Daoy (cell line): ENCODE measurements around the gene APRT. TPM values are rescaled to one million over a fixed set of nuclear protein-coding genes. Genes with fewer than 3 reads are reported as not detected.

Experiments
- DNase-seq: peaks from one replicate; pipeline ENCODE4 v3.0.0-alpha.2; 2015; ENCODE audit warnings: low read depth
- total RNA-seq: library from RNA; depleted of rRNA; stranded (reverse); fragments of >200 nt; shearing (Covaris generic); gene quantifications from 2 replicates; pipeline ENCODE4 v1.2.3, GENCODE V29; 2014

The APRT gene
- total RNA-seq, 1 experiment from 2014 or later = 106 TPM

DNA sequence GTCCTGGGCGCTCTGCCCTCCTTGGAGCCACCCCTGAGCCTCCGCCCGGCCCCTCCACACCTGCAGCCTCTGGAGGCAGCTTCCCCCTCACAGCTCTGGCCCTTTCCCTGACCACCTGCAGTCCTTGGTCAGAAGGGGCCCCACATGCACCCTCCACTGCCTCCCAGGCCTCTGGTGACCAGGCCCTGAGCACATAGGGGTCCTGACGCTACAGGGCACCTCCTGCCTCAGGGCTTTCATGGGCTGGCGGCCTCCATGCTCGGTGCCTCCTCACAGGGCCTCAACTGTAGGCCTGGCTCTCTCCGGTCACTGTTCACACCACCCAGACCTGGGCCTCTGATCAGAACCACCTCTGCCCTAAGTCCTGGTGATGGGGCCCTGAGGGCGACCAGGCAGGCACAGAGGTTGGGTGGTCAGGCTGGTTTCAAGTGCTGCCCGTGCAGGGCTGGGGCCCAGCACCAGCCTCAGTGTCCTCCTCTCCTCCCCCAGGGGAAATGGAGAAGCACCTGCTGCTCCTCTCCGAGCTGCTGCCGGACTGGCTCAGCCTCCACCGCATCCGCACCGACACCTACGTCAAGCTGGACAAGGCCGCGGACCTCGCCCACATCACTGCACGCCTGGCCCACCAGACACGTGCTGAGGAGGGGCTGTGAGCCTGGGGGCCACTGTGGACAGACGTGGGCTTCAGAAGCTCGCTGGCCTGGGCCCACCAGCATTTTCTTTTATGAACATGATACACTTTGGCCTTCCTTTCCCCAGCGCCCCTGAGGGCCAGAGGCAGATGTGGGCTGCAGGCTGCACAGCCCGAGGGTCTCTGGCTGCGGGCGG is 3.9 kb downstream of the APRT start:
- no peak for DNase-seq

GRCh38 chr16:88807142-88807625 is 4.5 kb downstream of the APRT start:
- no peak for DNase-seq

DNA sequence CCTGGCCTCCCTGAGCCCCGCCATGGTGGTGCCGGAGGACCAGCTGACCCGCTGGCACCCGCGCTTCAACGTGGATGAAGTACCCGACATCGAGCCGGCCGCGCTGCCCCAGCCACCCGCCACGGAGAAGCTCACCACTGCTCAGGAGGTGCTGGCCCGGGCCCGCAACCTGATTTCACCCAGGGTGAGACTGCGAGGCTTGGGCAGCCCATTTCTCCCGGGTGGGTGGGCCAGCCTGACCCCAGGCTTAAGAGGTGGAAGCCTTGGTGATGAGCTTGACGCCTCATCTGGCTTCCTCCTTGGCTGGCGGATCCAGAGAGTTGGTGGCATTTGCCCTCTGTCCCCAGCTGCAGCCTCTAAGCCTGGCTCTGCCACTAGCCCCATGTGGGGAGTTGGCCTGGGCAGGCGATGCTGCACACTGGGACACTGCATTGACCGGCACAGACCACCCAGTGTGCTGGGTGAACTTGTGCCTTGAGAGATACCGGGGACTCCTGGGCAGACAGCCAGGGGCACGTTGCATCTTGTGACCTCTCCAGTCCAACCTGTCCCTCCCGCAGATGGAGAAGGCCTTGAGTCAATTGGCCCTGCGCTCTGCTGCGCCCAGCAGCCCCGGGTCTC is 5.1 kb downstream of the APRT start:
- no peak for DNase-seq

GRCh38 chr16:88805887-88806393 is 5.8 kb downstream of the APRT start:
- no peak for DNase-seq

GRCh38 chr16:88805340-88805715 is 6.4 kb downstream of the APRT start:
- DNase-seq = no peak

DNA sequence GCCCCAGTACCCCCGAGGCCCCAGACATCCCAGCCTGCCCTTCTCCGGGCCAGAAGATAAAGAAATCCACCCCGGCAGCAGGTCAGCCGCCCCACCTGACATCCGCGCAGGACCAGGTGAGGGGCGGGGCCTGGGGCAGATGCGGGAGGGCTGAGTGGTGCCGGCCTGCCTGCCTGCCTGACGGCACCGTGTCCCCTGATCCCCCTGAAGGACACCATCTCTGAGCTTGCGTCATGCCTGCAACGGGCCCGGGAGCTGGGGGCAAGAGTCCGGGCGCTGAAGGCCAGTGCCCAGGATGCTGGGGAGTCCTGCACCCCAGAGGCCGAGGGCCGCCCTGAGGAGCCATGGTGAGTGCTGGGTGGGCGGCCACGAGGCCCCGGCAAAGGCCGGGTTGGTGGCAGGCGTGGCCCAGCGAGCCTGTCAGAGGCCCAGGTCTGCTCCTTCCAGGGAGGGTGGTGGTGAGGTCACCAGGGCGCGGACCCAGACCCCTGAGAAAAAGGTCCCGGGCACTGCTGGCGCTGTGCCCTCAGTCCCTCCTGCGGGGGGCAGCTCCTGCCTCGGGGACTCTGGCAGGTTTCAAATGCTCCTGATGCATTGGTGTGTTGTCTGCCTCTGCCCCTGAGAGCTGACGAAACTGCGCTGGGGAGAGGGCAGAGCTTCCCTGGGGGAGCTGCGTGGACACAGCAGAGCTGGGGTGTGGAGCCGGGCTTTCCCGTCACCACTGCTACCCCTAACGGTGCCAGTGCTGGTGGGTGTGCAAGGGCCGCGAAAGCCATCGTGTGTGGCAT is 7.0 kb downstream of the APRT start:
- no peak for DNase-seq

GRCh38 chr16:88804173-88804551 is 7.6 kb downstream of the APRT start:
- no peak for DNase-seq

DNA sequence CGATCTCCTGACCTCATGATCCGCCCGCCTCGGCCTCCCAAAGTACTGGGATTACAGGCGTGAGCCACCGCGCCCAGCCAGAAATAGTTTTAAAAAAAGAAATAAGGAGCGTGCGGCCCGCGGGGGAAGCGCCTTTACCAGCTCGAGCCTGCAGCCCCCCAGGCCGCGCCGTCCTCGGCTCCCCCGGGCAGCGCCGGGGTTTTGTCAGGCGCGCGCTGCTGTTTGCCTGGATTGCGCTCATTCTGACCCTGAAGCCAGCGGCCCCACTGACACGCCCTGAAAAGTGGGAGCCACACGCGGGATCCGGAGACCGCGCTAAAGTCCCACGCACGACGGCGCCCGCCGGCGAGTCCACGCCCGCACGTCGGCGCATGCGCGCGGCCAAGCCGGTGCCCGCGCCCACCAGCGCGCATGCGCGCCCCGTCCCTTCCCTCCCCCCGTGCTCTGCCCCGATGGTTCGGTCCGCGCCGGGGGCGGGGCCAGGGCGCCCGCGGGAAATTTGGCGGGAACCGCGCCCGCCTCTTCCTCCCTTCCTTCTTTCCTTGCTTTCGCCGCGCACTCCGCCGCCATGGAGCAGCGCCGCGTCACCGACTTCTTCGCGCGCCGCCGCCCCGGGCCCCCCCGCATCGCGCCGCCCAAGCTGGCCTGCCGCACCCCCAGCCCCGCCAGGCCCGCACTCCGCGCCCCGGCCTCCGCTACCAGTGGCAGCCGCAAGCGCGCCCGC is 8.3 kb downstream of the APRT start, which contains the start of gene CDT1:
Gene CDT1 (plus strand): TSS at position 526 of the 724 bp plus-strand sequence. CDS start 43 bp downstream, at position 569.
- DNase-seq = peak; percentile 85

DNA sequence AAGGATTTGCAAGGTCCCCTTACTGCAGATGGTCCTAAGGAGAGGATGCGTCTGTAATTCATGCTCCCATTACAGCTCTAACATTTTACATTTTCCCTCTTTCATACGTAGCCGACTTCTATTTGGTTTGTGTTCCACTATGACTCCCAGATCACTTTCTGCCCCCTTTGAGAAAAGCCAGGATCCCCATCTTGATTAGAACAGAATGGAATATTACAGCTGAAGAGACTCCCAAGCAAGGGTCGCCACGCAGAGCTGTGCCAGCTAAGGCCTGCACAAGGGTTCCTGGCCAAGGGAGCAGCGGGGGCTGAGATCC is 11.5 kb downstream of the APRT start:
- DNase-seq = no peak

GRCh38 chr16:88799569-88800276 is 12.0 kb downstream of the APRT start:
- no peak for DNase-seq

GRCh38 chr16:88798772-88799455 is 12.8 kb downstream of the APRT start:
- DNase-seq = no peak

DNA sequence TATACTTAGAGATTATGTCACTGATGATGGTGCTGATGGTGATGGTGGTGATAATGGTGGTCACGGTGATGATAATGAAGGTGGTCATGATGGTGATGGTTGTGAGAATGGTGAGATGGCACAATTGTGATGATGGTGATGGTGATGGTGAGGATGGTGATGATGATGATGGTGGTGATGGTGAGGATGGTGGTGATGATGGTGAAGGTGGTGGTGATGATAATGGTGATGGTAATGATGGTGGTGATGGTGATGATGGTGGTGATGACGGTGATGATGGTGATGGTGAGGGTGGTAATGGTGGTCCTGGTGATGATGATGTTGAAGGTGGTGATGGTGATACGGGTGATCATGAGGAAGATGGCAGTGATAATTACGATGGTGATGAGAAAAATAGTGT is 13.7 kb downstream of the APRT start:
- no peak for DNase-seq

GRCh38 chr16:88796278-88796677 is 15.4 kb downstream of the APRT start:
- DNase-seq = no peak

DNA sequence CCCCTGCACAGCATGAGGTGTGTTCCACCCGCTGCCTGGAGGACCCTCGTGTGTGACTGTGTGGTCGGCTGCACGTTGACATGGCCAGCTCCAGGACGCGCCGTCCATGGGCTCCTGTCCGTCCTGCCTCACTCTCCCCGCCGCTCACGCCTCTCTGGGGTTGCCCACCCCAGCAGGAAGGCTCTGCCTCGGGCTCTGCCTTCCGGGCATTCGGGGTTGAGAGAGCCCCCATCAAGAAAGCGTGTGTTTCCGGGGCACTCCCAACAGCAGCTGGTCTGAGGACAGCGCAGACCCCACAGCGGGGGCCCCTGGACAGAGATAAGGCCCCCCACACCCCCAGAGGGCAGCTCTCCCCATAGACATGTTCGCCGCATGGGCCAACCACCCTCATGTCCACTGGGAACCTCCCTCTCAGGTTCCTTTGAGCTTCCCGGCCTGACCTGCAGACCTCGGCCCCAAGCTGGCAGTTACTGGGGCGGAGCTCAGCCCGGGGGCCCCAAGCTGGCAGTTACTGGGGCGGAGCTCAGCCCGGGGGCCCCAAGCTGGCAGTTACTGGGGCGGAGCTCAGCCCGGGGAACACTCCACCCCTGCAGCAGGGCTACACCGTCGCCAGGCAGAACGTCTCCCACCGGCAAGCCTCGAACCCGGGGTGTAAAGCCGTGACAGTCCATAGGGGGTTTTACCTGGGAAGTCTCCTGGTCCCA is 18.3 kb downstream of the APRT start:
- no peak for DNase-seq

DNA sequence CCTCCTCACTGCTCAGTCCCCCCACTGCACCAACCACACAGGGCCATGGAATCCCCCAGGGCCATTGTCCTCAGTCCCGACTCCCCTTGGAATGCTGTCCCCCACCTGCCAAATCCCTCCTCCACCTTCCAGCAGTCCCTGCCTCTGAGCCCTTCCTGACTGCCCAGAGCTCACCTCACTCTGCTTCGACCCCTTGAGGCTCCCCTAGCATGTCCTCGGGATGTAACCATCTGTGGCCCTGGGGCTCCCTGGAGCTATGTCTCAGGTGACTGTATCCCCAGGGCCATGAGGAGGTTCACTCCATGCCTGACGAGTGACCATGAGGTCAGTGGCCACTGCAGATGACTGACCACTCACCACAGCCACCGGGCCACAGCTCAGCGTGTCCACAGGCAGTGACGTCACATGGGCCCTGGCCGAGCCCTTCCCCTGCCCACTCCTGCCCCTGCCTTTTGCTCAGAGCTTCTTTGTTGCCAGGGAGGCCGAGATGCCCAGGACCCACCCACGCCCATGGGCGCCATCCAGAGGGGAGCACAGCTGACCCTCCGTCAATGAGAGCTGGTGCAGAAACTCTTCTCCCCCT is 19.0 kb downstream of the APRT start:
- DNase-seq = no peak

DNA sequence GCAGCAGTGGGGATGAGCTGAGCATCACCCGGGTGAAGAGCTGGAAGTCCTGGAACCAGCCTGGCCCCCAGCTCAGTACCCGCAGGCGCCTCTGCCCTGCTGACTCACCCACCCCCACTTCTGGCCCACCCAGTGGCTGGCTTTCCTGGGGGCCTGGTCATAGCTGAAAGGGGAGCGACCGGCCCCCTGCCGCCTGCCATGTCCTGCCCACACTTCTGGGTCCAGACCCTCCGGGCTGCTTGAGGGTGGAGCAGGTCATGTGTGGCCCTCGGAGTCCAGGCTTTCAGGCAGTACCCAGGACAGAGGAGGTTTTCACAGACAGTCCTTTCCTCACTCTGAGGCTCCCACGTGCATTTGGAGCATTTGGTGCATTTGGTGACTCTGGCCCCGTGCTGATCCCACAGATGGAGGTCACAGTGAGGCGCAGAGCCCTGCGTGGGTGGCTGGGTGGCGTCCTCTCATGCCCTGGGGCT is 19.6 kb downstream of the APRT start:
- DNase-seq = peak; percentile 77

DNA sequence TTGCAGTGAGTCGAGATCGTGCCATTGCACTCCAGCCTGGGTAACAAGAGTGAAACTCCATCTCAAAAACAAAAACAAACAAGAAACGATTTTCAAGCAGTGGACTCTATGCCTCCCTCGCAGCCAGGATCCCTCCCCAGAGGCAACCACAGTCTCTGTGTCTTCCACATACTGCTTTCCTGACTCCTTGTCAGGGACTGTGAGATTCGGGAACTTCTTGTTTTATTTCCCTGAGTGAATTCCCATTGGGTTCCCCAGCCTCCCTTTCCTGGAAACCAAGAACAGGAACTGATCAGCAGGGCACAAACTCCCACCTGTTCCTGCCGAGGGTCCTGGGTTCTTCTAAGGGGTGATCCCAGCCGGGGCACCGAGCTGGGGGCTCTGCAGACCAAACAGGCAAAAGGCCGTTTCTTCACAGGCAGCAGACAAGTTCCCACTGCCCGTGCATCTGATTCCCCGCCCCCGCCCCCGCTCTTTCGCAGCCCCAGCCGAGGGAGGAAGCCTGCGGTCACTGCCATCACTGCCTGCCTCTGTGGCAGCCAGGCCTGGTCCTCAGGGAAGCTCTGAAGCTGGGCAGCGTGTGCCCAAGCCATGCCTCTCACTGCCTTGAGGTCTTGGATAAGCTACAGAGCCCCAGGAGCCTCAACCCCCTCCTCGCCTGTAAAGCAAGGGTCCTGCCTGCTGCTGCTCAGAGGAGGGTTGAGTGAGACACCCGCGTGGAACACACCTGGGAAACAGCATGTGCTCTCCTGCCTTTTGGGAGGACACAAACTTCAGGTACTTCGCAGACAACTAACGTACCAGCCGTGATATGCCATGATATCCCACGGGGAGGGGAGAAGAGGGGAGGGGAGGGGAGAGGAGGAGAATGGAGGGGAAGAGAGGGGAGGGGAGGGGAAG is 21.2 kb downstream of the APRT start:
- DNase-seq = peak; percentile 68

DNA sequence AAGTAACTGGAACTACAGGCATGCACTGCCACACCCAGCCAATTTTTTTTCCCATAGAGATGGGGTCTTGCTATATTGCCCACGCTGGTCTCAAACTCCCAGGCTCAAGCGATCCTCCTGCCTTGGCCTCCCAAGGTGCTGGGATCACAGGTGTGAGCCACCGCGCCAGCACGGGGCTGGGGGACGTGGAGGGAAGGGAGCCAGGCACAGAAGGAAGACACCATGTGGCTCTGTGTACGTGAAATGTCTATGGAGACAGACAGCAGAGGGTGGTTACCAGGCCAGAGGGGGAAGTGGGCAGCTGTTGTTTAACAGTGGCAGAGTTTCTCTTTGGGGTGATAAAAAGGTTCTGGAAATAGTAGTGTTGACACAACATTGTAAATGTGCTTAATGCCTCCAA is 22.1 kb downstream of the APRT start:
- DNase-seq = no peak
